ENCODE data around the gene CFAP20DC.
"Not testable (repeated sequence)": the region's sequence is repeated elsewhere in the genome, so short reads cannot be mapped to it uniquely, and the experiment has no call there.

The CFAP20DC gene

GRCh38 chr3:58857402-58857801 lies 192.4 kb downstream of the CFAP20DC start:
- no peak for DNase-seq (ENCODE audit: extremely low read depth, low read depth)
- no peak overlapping the region for H3K4me3 ChIP-seq (replicated peaks; ENCODE audit: low read depth, low read length)
- TF ChIP-seq CTCF (IDR thresholded peaks at IDR 0.05; ENCODE audit: low read depth, low read length, missing control alignments), result no peak

- no peak for DNase-seq (ENCODE audit: extremely low read depth, low read depth)
- H3K4me3 ChIP-seq (replicated peaks; ENCODE audit: low read depth, low read length), result no peak overlapping the region
- TF ChIP-seq CTCF (IDR thresholded peaks at IDR 0.05; ENCODE audit: low read depth, low read length, missing control alignments), result no peak
Measured at GRCh38 chr3:58848826-58849225, 201.0 kb downstream of the CFAP20DC start.

- not testable (repeated sequence) for H3K4me3 ChIP-seq (replicated peaks; ENCODE audit: low read depth, low read length); DNase-seq (ENCODE audit: extremely low read depth, low read depth)
Measured at GRCh38 chr3:58842050-58842747, 207.6 kb downstream of the CFAP20DC start.

GRCh38 chr3:58840949-58841348 lies 208.9 kb downstream of the CFAP20DC start:
- DNase-seq (ENCODE audit: extremely low read depth, low read depth), result no peak
- no peak for TF ChIP-seq CTCF (IDR thresholded peaks at IDR 0.05; ENCODE audit: low read depth, low read length, missing control alignments)
- H3K4me3 ChIP-seq (replicated peaks; ENCODE audit: low read depth, low read length), result no peak overlapping the region

GRCh38 chr3:58839964-58840363 lies 209.9 kb downstream of the CFAP20DC start:
- H3K4me3 ChIP-seq (replicated peaks; ENCODE audit: low read depth, low read length), result no peak overlapping the region
- no peak for TF ChIP-seq CTCF (IDR thresholded peaks at IDR 0.05; ENCODE audit: low read depth, low read length, missing control alignments)

GRCh38 chr3:58839187-58839586 lies 210.6 kb downstream of the CFAP20DC start:
- no peak for DNase-seq (ENCODE audit: extremely low read depth, low read depth)
- TF ChIP-seq CTCF (IDR thresholded peaks at IDR 0.05; ENCODE audit: low read depth, low read length, missing control alignments), result no peak
- H3K4me3 ChIP-seq (replicated peaks; ENCODE audit: low read depth, low read length), result no peak overlapping the region

More at GRCh38 chr3:58839964-58840363, 209.9 kb downstream of the CFAP20DC start:
- no peak for DNase-seq (ENCODE audit: extremely low read depth, low read depth)

GRCh38 chr3:58837856-58838255 lies 212.0 kb downstream of the CFAP20DC start:
- TF ChIP-seq CTCF (IDR thresholded peaks at IDR 0.05; ENCODE audit: low read depth, low read length, missing control alignments), result no peak
- DNase-seq (ENCODE audit: extremely low read depth, low read depth), result no peak
- H3K4me3 ChIP-seq (replicated peaks; ENCODE audit: low read depth, low read length), result no peak overlapping the region
